Measurements from ENCODE around the gene SLC30A3.

The SLC30A3 gene

GRCh38 chr2:27306573-27307286 lies 43.9 kb upstream of the SLC30A3 start:
- no peak overlapping the region for H3K27ac ChIP-seq (ENCODE audit: low read depth, low read length)

DNA sequence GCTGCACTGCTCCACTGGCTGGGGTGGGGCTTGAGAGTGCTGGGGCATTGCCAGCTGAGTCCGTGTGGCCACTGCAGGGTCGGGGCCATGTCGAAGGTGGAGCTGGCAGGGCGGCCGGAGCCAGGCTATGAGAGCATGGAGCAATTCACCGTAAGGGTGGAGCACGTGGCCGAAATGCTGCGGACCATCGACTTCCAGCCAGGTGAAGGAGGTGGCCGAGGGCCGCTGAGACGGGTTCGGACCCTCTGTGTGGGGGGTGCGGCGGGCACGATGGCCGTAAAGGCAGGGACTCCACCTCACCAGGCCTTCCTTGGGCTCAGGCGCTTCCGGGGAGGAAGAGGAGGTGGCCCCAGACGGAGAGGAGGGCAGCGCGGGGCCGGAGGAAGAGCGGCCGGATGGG lies 43.3 kb upstream of the SLC30A3 start:
- H3K36me3 ChIP-seq (ENCODE audit: control insufficient read depth, low read length): peaks cover 3% of the 10 kb centered on the region; the same call in 1 of the 2 replicates

More at GRCh38 chr2:27306573-27307286, 43.9 kb upstream of the SLC30A3 start:
- TF ChIP-seq, protein P1, sequence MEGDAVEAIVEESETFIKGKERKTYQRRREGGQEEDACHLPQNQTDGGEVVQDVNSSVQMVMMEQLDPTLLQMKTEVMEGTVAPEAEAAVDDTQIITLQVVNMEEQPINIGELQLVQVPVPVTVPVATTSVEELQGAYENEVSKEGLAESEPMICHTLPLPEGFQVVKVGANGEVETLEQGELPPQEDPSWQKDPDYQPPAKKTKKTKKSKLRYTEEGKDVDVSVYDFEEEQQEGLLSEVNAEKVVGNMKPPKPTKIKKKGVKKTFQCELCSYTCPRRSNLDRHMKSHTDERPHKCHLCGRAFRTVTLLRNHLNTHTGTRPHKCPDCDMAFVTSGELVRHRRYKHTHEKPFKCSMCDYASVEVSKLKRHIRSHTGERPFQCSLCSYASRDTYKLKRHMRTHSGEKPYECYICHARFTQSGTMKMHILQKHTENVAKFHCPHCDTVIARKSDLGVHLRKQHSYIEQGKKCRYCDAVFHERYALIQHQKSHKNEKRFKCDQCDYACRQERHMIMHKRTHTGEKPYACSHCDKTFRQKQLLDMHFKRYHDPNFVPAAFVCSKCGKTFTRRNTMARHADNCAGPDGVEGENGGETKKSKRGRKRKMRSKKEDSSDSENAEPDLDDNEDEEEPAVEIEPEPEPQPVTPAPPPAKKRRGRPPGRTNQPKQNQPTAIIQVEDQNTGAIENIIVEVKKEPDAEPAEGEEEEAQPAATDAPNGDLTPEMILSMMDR (IDR thresholded peaks at IDR 0.05; ENCODE audit: low read depth, low read length, poor library complexity, severe bottlenecking): peak; percentile 31
- TF ChIP-seq EZH2phosphoT487 (IDR thresholded peaks at IDR 0.05; ENCODE audit: borderline replicate concordance, low read length): no peak
- Histone ChIP-seq H4K20me1 (ENCODE audit: control insufficient read depth, insufficient read depth, low read depth, low read length) (no peaks in the 10 kb centered on the region), H3F3A (ENCODE audit: control insufficient read depth, insufficient read depth) (peaks cover 2% of the 10 kb centered on the region; the same call in 1 of the 2 replicates), H3K27me3 (ENCODE audit: control insufficient read depth, low read length) (no peaks in the 10 kb centered on the region), H3K4me2 (ENCODE audit: low read length) (peak overlapping the region; percentile 38), H3K9me3 (ENCODE audit: control insufficient read depth, insufficient read depth, low read length) (no peaks in the 10 kb centered on the region), H3K36me3 (ENCODE audit: control insufficient read depth, low read length) (peaks cover 3% of the 10 kb centered on the region; the same call in 1 of the 2 replicates), H3K79me2 (ENCODE audit: control insufficient read depth, low read length) (no peaks in the 10 kb centered on the region), H3K9me2 (replicated peaks; ENCODE audit: control insufficient read depth, low read length) (no peaks in the 10 kb centered on the region), H3K4me3 (ENCODE audit: low read length) (no peak overlapping the region), H3K4me1 (ENCODE audit: control insufficient read depth, low read length) (peaks cover 20% of the 10 kb centered on the region)

GRCh38 chr2:27305516-27305915 lies 42.7 kb upstream of the SLC30A3 start:
- Histone ChIP-seq H3F3A (ENCODE audit: control insufficient read depth, insufficient read depth) (peaks cover 2% of the 10 kb centered on the region; the same call in 1 of the 2 replicates), H3K4me2 (ENCODE audit: low read length) (no peak overlapping the region), H4K20me1 (ENCODE audit: control insufficient read depth, insufficient read depth, low read depth, low read length) (no peaks in the 10 kb centered on the region), H3K27me3 (ENCODE audit: control insufficient read depth, low read length) (no peaks in the 10 kb centered on the region), H3K9me3 (ENCODE audit: control insufficient read depth, insufficient read depth, low read length) (no peaks in the 10 kb centered on the region), H3K9me2 (replicated peaks; ENCODE audit: control insufficient read depth, low read length) (no peaks in the 10 kb centered on the region), H3K27ac (ENCODE audit: low read depth, low read length) (no peak overlapping the region), H3K36me3 (ENCODE audit: control insufficient read depth, low read length) (peaks cover 3% of the 10 kb centered on the region; the same call in 1 of the 2 replicates), H3K4me3 (ENCODE audit: low read length) (no peak overlapping the region), H3K79me2 (ENCODE audit: control insufficient read depth, low read length) (no peaks in the 10 kb centered on the region), H3K4me1 (ENCODE audit: control insufficient read depth, low read length) (peaks cover 20% of the 10 kb centered on the region)
- TF ChIP-seq, protein P1 (IDR thresholded peaks at IDR 0.05; ENCODE audit: low read depth, low read length, poor library complexity, severe bottlenecking): no peak
- no peak for TF ChIP-seq EZH2phosphoT487 (IDR thresholded peaks at IDR 0.05; ENCODE audit: borderline replicate concordance, low read length)

More for the DNA sequence above, 43.3 kb upstream of the SLC30A3 start:
- TF ChIP-seq EZH2phosphoT487 (IDR thresholded peaks at IDR 0.05; ENCODE audit: borderline replicate concordance, low read length): no peak
- TF ChIP-seq, protein P1 (IDR thresholded peaks at IDR 0.05; ENCODE audit: low read depth, low read length, poor library complexity, severe bottlenecking): no peak
- Histone ChIP-seq H3K4me1 (ENCODE audit: control insufficient read depth, low read length) (peaks cover 20% of the 10 kb centered on the region), H3K79me2 (ENCODE audit: control insufficient read depth, low read length) (no peaks in the 10 kb centered on the region), H3K27me3 (ENCODE audit: control insufficient read depth, low read length) (no peaks in the 10 kb centered on the region), H4K20me1 (ENCODE audit: control insufficient read depth, insufficient read depth, low read depth, low read length) (no peaks in the 10 kb centered on the region), H3K9me3 (ENCODE audit: control insufficient read depth, insufficient read depth, low read length) (no peaks in the 10 kb centered on the region), H3K9me2 (replicated peaks; ENCODE audit: control insufficient read depth, low read length) (no peaks in the 10 kb centered on the region), H3K4me3 (ENCODE audit: low read length) (no peak overlapping the region), H3K4me2 (ENCODE audit: low read length) (peak overlapping the region; percentile 38), H3F3A (ENCODE audit: control insufficient read depth, insufficient read depth) (peaks cover 2% of the 10 kb centered on the region; the same call in 1 of the 2 replicates), H3K27ac (ENCODE audit: low read depth, low read length) (no peak overlapping the region)

Data from DOHH2 (cell line).